ENCODE data around the gene DGCR2. TPM values are rescaled to one million over a fixed set of nuclear protein-coding genes. Genes with fewer than 3 reads are reported as not detected.

The DGCR2 gene
- total and polyA plus RNA-seq, 11 donors, result 26.0 to 53.3 (median 41.2) TPM

DNA sequence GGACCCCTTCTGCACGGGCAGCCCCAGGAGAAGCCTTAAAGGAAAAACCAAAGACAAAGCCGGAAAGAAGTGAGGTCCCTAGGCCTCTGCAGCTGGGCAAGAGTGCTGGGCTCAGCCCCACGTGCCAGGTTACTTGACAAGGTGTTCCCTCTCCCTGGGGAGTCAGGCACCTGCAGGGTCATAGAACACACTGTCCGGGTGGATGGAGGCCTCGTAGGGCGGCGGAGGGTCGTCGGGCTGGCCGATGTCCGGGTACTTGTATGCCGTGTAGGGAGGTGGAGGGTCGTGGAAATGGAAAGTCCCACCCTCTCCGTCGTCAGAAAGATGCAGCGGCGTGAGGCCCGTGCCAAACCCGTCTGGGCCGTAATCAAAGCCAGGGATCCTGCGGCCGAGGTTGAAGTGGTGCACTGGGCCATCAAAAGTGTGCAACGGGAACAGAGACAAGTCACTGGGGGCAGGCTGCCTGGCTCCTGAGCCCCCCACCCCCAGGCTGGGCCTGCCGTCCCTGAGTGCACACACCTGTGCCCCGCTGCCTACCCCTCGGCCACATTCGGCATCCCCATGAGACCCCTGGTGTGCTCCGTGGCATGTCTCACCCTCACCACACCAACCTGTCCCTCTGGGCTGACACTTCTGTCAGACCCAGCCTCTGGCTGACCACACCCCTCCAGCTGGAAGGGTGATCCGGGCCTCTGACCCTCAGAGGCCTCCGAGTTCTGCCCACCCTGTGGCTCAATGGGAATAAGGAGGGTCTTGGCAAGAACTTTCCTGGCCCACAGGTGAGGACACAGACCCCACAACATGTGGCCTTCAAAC, 81.1 kb downstream of the DGCR2 start:
- intact Hi-C loops (cut with DNase I), result no loop called here
- TF ChIP-seq POLR2A (IDR thresholded peaks at IDR 0.05), result no peak
- TF ChIP-seq, protein P1, sequence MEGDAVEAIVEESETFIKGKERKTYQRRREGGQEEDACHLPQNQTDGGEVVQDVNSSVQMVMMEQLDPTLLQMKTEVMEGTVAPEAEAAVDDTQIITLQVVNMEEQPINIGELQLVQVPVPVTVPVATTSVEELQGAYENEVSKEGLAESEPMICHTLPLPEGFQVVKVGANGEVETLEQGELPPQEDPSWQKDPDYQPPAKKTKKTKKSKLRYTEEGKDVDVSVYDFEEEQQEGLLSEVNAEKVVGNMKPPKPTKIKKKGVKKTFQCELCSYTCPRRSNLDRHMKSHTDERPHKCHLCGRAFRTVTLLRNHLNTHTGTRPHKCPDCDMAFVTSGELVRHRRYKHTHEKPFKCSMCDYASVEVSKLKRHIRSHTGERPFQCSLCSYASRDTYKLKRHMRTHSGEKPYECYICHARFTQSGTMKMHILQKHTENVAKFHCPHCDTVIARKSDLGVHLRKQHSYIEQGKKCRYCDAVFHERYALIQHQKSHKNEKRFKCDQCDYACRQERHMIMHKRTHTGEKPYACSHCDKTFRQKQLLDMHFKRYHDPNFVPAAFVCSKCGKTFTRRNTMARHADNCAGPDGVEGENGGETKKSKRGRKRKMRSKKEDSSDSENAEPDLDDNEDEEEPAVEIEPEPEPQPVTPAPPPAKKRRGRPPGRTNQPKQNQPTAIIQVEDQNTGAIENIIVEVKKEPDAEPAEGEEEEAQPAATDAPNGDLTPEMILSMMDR (IDR thresholded peaks at IDR 0.05), result no peak

DNA sequence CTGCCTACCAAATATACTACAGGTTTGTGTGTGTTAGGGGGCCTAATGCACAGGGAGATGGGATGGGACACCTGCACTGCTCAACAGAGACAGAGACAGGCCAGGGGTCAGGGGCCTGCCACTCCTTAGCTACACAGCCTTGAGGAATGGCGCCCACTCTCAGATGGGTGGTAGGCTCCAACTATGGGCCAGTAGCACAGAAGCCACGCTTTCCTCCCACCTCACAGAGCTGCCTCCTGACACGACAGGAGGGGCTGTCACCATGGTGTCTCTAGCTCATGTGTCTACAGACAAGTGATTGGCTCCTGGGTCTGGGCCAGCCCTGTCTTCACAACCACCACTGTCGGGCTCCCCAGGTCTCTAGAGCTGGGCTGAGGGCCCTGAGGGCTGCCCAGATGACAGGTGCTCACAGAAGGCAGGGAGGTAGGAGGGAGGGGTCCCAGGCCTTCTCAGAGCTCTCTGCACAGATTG, 81.8 kb downstream of the DGCR2 start:
- DNase-seq (no peak), ATAC-seq (no peak)
- peaks cover 0 to 6% (median 0%) of the 10 kb centered on the region in 12 donors for H3K4me1 ChIP-seq
- H3K36me3 ChIP-seq, result peaks cover 0 to 82% (median 79%) of the 10 kb centered on the region in 9 donors
- intact Hi-C loops (cut with DNase I), result no loop called here
- H3K9me3 ChIP-seq, result no peaks in the 10 kb centered on the region
- H3K4me3 ChIP-seq, result no peak overlapping the region
- WGBS, 4 donors, result 84 to 94% (median 88%) methylated on average over 3 to 4 of the region's 4 CpGs
- no peaks in the 10 kb centered on the region for H3K27me3 ChIP-seq
- TF ChIP-seq, protein P1 (IDR thresholded peaks at IDR 0.05), result no peak
- TF ChIP-seq POLR2A (IDR thresholded peaks at IDR 0.05), result no peak
- H3K27ac ChIP-seq, result no peak overlapping the region

More for the DNA sequence above, 81.1 kb downstream of the DGCR2 start:
- H3K27ac ChIP-seq, result no peak overlapping the region
- H3K27me3 ChIP-seq, result no peaks in the 10 kb centered on the region
- ATAC-seq (no peak), DNase-seq (peak in 1 of 5 donors; percentile 53)
- H3K36me3 ChIP-seq, result peaks cover 0 to 89% (median 85%) of the 10 kb centered on the region in 9 donors
- H3K9me3 ChIP-seq, result no peaks in the 10 kb centered on the region
- WGBS, 4 donors, result 90 to 93% (median 93%) methylated on average over 26 to 30 of the region's 30 CpGs
- peaks cover 0 to 6% (median 0%) of the 10 kb centered on the region in 12 donors for H3K4me1 ChIP-seq
- no peak overlapping the region for H3K4me3 ChIP-seq

DNA sequence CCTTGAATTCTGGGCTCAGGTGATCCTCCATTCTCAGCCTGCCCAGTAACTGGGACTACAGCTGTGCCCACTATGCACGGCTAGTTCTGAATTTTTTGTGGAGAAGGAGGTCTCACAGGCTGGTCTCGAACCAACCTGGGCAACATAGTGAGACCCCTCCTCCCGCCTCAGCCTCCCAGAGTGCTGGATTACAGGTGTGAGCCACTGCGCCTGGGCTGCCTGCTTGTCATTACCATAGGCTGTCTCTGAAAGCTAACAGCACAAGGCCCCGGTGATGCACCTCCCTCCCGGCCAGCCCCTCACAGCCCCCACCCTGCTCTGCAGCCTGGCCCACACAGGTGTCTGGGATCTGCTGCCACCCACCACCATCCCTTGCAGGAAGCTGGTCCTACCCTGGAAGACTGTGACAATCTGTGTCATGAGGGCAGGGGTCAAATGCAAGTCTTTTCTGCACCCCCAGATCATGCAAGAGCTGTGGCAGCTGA, 82.4 kb downstream of the DGCR2 start:
- no peaks in the 10 kb centered on the region for H3K9me3 ChIP-seq
- no peak overlapping the region for H3K4me3 ChIP-seq
- H3K36me3 ChIP-seq, result peaks cover 0 to 76% (median 73%) of the 10 kb centered on the region in 9 donors
- no peaks in the 10 kb centered on the region for H3K27me3 ChIP-seq
- no peak overlapping the region for H3K27ac ChIP-seq
- H3K4me1 ChIP-seq, result peaks cover 0 to 6% (median 0%) of the 10 kb centered on the region in 12 donors
- TF ChIP-seq, protein P1 (IDR thresholded peaks at IDR 0.05), result no peak
- no peak for TF ChIP-seq POLR2A (IDR thresholded peaks at IDR 0.05)
- ATAC-seq (no peak), DNase-seq (no peak)
- 72 to 94% (median 83%) methylated on average over 4 to 6 of the region's 6 CpGs for WGBS, 4 donors
- intact Hi-C loops (cut with DNase I), result no loop called here

DNA sequence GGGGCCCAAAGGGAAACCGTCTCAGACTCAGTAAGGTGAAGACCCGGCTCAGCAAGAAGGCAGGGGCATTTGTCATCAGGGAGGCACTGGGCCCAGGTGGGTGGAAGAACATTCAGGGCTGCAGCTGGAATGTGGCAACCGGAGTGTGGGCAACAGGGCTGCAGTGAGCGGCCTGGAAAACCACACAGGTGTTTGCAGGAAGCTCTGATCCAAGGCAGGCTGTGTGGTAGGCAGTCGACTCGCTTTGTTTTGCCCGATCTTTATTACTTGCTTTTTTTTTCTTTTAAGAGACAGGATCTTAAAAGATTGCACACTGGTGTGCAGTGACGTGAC, 82.8 kb downstream of the DGCR2 start:
- Histone ChIP-seq H3K4me1 (peaks cover 0 to 6% (median 0%) of the 10 kb centered on the region in 12 donors), H3K9me3 (no peaks in the 10 kb centered on the region), H3K27ac (no peak overlapping the region), H3K4me3 (no peak overlapping the region), H3K27me3 (no peaks in the 10 kb centered on the region), H3K36me3 (peaks cover 0 to 72% (median 68%) of the 10 kb centered on the region in 9 donors)
- no peak for DNase-seq
- no peak for ATAC-seq
- 85 to 91% (median 90%) methylated on average over 8 of the region's 8 CpGs for WGBS, 4 donors
- TF ChIP-seq, protein P1 (IDR thresholded peaks at IDR 0.05), result no peak
- no peak for TF ChIP-seq POLR2A (IDR thresholded peaks at IDR 0.05)
- intact Hi-C loops (cut with DNase I), result no loop called here

All from heart left ventricle (tissue), 16 donors.